ENCODE data around the gene PTPRR.
A peak's percentile ranks its signal among the peaks of the same experiment; 100 is the strongest.

Gene PTPRR

GRCh38 chr12:70849265-70849960 lies 71.1 kb downstream of the PTPRR start:
- peak; percentile 4 for DNase-seq (ENCODE audit: low read depth)
- in situ Hi-C loops (cut with HindIII; ENCODE audit: low sequenced_read_pairs): no loop called here
- H3K4me3 ChIP-seq (ENCODE audit: low read depth, low read length): no peak overlapping the region
- TF ChIP-seq CTCF (IDR thresholded peaks at IDR 0.05; ENCODE audit: low read depth, low read length, missing control alignments): peak; percentile 17

GRCh38 chr12:70847871-70848270 lies 72.7 kb downstream of the PTPRR start:
- no peak for TF ChIP-seq CTCF (IDR thresholded peaks at IDR 0.05; ENCODE audit: low read depth, low read length, missing control alignments)
- H3K4me3 ChIP-seq (ENCODE audit: low read depth, low read length): no peak overlapping the region
- in situ Hi-C loops (cut with HindIII; ENCODE audit: low sequenced_read_pairs): no loop called here
- no peak for DNase-seq (ENCODE audit: low read depth)

- no peak for TF ChIP-seq CTCF (IDR thresholded peaks at IDR 0.05; ENCODE audit: low read depth, low read length, missing control alignments)
- DNase-seq (ENCODE audit: low read depth): no peak
- in situ Hi-C loops (cut with HindIII; ENCODE audit: low sequenced_read_pairs): no loop called here
- no peak overlapping the region for H3K4me3 ChIP-seq (ENCODE audit: low read depth, low read length)
Observed at GRCh38 chr12:70845268-70845667, 75.3 kb downstream of the PTPRR start.

GRCh38 chr12:70843363-70843762 lies 77.2 kb downstream of the PTPRR start:
- H3K4me3 ChIP-seq (ENCODE audit: low read depth, low read length): no peak overlapping the region
- no peak for TF ChIP-seq CTCF (IDR thresholded peaks at IDR 0.05; ENCODE audit: low read depth, low read length, missing control alignments)
- no peak for DNase-seq (ENCODE audit: low read depth)
- in situ Hi-C loops (cut with HindIII; ENCODE audit: low sequenced_read_pairs): no loop called here

- no peak overlapping the region for H3K4me3 ChIP-seq (ENCODE audit: low read depth, low read length)
- no peak for TF ChIP-seq CTCF (IDR thresholded peaks at IDR 0.05; ENCODE audit: low read depth, low read length, missing control alignments)
- in situ Hi-C loops (cut with HindIII; ENCODE audit: low sequenced_read_pairs): no loop called here
- no peak for DNase-seq (ENCODE audit: low read depth)
Observed at GRCh38 chr12:70842942-70843341, 77.6 kb downstream of the PTPRR start.

- in situ Hi-C loops (cut with HindIII; ENCODE audit: low sequenced_read_pairs): no loop called here
- DNase-seq (ENCODE audit: low read depth): no peak
- H3K4me3 ChIP-seq (ENCODE audit: low read depth, low read length): no peak overlapping the region
- TF ChIP-seq CTCF (IDR thresholded peaks at IDR 0.05; ENCODE audit: low read depth, low read length, missing control alignments): no peak
Observed at GRCh38 chr12:70842136-70842535, 78.4 kb downstream of the PTPRR start.
